GM12875 (cell line): ENCODE measurements around the gene MBD4.

Source experiments
- H3K4me3 ChIP-seq: one replicate; pipeline ENCODE4 v1.5.1; 2011; ENCODE audit warnings: low read depth, low read length, control low read depth
- TF ChIP-seq, protein P1 (sequence below): IDR thresholded peaks from 2 replicates; pipeline ENCODE4 v1.5.1; 2011; ENCODE audit warnings: low read depth, mild to moderate bottlenecking, control low read depth, inconsistent platforms, low read length, moderate library complexity, borderline replicate concordance; ENCODE audit not compliant: insufficient read depth

MBD4 gene

DNA sequence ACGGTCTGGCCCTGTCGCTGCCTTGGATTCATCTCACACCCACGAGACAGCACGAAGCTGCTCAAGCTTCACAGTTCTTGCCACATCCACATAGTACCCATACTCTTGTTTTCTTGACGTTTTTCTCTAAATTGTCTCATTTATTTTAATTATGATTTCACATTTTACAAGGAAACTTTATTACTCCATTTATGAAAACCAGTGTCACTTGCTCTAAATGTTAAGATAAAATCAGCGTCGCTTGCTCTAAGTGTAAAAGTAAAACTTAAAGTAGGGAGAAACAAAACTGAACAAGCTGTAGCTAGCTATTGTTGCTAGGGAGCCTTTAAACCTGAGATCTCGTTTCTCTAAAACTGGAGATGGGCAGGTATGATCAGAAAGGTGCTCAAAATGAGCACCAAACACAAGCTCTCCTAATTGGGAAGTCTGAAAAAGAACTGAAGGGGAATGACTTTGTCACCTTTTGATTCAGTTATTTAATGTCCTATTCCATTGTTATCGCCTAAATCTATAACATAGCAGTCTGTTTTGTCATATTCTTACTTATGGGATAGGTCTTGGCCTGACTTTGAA is 956 bp upstream of the MBD4 start:
- TF ChIP-seq, protein P1, sequence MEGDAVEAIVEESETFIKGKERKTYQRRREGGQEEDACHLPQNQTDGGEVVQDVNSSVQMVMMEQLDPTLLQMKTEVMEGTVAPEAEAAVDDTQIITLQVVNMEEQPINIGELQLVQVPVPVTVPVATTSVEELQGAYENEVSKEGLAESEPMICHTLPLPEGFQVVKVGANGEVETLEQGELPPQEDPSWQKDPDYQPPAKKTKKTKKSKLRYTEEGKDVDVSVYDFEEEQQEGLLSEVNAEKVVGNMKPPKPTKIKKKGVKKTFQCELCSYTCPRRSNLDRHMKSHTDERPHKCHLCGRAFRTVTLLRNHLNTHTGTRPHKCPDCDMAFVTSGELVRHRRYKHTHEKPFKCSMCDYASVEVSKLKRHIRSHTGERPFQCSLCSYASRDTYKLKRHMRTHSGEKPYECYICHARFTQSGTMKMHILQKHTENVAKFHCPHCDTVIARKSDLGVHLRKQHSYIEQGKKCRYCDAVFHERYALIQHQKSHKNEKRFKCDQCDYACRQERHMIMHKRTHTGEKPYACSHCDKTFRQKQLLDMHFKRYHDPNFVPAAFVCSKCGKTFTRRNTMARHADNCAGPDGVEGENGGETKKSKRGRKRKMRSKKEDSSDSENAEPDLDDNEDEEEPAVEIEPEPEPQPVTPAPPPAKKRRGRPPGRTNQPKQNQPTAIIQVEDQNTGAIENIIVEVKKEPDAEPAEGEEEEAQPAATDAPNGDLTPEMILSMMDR = no peak

DNA sequence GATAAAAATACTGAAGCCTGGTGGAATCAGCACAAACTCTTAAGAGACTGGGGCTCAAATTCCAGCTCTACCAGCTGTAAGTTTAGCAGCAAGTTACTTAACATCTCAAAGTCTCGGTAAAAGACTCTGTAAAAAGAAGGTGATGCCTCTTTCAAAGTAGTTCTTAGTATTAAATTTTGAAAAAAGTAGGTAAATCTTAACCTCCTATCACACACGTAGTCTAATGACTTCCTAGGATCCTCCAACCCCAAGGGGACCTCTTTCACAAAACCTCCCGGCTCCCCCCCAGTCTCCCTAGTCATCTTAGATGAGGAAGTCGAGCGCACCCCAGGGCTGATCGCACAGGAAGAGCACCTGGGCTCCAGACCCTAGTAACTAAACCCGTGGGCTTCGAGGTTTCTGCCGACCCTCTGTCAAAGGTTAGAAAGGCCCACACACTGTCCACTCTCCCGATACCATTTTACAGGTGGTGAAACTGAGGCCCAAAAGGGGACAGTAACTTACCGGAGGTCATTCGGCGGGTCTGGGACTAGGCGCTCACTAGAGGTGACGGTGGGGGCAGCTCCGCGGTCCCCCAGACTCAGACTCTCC is 427 bp downstream of the MBD4 start:
- TF ChIP-seq, protein P1 = no peak
- peak overlapping the region; percentile 95 for H3K4me3 ChIP-seq

More for the DNA sequence above, 956 bp upstream of the MBD4 start:
- H3K4me3 ChIP-seq = peak overlapping the region; percentile 95

DNA sequence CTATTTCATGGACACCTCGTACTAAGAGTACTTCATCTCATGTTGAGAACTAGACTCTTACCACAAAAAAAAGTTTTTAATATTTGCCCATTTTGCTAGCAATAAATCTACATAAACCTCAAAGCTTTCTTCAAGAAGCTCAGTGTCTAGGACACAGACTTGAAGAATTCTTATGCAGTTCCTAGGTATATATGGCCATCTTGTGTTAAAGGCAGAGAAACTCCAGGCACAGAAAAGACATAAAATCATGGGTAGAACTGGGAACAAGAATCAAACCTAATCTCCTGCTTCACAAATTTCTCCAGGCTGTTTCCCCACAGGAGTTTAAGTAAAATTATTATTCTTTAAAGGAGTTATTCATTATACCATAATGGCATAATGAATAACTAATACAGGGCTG is 4.4 kb downstream of the MBD4 start:
- H3K4me3 ChIP-seq = peak overlapping the region; percentile 13
- TF ChIP-seq, protein P1 = no peak

DNA sequence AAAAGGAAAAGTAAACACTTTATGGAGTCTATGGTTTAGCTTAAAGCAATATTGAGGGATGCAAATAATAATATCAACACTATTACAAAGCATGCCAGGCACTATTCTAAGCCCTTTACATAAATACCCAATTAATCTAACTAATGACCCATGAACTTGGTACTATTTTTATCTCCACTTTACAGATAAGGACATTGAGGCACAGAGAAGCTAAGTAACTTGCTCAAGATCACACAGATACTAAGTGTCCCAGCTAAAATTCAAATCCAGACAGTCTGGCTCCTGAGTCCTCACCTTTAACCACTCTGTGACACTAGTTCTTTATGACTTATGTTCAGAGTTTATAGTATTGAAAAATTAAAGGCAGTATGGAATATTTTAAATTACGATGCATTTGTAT is 5.6 kb downstream of the MBD4 start:
- H3K4me3 ChIP-seq = no peak overlapping the region
- TF ChIP-seq, protein P1 = no peak

DNA sequence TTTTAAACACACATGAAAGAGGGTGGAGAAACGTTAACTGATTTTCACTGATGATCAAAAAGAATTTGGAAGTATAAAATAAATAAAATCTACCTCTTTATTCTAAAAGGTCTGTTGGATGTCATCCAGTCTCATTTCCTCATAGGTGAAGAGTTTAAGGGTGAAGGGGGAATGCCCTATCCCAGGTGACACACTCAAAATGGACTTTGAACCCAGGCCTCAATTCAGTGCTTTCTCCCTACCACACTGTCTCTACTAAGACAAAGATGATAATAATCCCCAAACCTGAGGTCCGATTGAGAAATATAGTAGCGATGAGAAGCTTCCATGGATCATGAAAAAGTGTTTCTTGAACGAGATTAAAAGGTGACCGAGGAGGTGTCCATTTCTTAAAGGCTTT is 6.2 kb downstream of the MBD4 start:
- TF ChIP-seq, protein P1 = no peak
- no peak overlapping the region for H3K4me3 ChIP-seq

DNA sequence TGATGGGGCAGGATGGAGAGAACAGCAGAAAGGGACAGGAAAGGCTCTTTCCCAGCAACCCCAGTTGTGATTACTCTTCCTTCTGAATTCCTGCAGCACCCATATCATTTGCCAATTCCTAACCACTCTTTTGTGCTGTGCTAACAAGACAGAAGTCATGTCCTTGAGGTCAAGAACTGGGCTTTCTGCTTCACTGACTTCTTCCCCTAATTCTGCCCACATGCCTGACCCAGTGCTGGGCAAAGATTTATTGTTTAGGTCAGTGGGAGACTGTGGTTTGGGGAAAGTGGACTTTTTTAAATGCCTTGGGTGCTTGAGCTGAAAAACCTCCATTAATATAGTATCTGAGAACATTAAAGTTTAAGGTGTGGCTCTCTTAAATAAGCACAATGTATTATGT is 7.1 kb downstream of the MBD4 start:
- no peak overlapping the region for H3K4me3 ChIP-seq
- TF ChIP-seq, protein P1 = no peak

DNA sequence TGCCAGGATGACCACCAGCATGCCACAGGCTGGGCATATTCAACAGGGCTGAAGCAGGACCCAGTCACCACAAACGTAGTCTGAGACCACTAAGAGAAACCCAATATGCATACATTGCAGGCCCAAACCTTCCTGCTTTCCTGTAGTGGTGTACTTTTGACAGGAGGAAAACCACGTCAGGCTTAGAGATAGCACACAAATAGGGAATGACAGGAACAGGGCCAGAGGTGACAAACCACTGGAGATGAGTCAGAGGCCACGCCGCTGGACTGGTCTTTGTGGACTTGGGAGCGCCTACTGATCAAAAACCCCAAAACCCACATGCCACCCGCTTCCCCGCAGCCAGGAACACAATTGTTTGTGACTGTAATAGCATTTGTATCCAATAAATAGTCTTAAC is 7.7 kb downstream of the MBD4 start:
- no peak overlapping the region for H3K4me3 ChIP-seq
- TF ChIP-seq, protein P1 = no peak
